Activated T-cell treated with anti-CD3 and anti-CD28 coated beads, Interleukin-2, amount 50 U/mL, for 48 hours (primary cell): ENCODE measurements around the gene RAD51AP2.
"Not testable (repeated sequence)": the region's sequence is repeated elsewhere in the genome, so short reads cannot be mapped to it uniquely, and the experiment has no call there.

Experiments used
- DNase-seq, 2 experiments: peaks; one replicate each; pipeline ENCODE4 v3.0.0-alpha.2; 2020

RAD51AP2 gene

DNA sequence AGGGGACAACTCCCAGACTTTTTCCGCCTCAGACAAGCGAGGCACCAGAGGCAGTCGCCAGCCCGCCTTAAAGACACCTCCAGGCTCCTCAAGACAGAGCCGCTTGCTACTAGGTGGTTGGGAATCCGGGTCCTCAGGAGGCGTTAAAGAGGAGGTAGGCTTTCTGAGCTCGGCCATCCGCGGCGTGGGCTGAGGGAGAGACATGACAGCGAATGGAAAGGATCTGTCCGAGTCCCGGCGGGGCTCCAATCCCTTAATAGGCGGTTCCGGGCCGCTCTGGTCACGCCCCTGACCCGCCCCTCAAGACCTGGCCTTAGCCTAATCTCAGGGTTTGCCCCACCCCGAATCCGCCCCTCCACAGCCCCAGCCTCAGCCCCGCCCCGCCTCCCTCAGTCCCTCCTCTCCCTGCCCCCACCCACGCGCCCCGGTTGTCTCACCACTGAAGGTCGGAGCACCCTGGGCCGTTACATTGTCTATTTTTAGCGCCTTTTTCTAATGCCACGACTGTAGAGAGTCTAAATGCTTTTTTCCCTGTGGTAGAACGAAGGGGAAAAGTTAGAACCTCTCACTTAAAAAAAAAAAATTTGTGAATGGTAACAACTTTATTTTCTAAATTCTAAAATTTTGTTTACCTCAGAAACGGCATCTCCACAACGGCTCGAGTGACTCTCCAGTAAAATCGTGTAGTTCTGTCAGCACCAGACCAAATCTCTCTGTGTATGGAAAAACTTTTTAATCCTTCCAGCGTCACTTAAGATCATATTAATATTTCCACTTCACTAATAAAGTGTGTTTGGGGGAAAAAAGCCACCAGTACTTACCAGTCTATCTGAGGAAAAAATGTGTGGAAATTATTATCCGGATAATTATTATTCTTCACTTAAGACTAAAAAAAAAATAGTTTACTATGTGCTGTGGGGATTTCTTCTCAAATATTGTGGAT is at the start of gene RAD51AP2:
RAD51AP2 (minus strand) TSS at position 229 of the 943 bp plus-strand sequence; CDS start at position 204, 25 bp downstream.
- DNase-seq: peak; percentile 28 to 53

DNA sequence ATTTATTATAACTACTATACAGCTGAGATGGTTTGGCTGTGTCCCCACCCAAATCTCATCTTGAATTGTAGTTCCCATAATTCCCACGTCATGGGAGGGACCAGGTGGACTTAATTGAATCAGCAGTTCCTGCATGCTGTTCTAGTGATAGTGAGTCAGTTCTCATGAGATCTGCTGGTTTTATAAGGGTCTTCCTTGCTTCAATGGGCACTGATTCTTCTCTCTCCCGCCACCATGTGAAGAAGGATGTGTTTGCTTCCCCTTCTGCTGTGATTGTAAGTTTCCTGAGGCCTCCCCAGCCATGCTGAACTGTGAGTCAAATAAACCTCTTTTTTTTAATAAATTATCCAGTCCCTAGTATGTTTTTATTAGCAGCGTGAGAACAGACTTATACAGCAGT is 47.5 kb upstream of the RAD51AP2 start:
- DNase-seq: not testable (repeated sequence)

DNA sequence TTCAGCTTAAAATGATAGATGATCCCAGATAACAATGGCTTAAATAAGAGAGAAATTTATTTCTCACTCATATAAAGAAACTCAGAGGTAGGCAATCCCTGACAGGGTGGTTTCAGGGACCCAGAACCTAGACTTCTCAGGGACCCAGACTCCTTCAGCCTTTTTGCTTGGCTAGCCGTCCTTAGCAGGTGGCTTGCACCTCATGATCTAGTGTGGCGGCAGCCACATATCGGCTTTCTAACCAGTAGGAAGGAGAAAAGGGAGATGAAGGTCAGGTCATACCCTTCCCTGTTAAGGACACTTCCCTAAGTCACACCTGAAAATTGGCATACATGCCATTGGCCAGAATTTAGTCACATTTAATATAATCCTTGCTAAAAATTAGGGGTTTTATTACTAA is 40.6 kb upstream of the RAD51AP2 start:
- no peak for DNase-seq

DNA sequence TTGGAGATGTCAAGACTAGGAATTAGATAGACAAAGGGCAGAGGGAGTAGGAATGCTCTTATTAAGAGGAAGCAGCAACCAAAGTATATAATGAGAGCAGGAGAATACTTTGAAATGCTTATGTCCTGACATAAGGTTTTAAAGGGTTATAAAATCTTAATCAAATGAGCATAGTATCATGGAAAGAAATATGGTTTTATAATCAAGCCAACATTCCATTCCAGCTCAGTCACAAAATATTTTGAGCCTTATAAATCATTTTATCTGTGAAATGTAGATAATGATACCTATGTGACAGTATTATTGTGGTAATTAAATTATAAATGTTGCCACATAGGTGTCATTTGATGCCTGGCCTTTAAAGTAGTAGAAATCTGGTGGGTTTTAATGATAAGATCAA is 39.8 kb upstream of the RAD51AP2 start:
- DNase-seq: no peak

DNA sequence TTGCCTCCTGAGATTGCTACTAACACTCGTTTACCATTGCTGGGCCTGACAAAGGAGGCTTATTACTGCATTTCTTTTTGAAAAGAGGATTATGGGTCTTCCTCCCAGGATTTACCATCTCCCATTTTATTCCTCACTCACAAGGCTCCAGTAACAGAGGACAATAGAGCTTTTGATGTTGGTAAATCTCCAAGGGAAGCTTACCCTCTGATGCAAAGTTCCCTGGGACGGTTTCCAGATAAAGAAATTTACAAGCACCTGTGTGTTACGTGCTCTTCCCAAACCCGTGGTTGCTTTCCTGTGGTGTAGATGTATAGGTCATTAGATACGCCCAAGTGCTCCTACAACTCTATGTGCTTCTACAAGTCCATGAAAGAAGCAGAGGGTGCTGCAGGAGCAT is 39.4 kb upstream of the RAD51AP2 start:
- no peak for DNase-seq

DNA sequence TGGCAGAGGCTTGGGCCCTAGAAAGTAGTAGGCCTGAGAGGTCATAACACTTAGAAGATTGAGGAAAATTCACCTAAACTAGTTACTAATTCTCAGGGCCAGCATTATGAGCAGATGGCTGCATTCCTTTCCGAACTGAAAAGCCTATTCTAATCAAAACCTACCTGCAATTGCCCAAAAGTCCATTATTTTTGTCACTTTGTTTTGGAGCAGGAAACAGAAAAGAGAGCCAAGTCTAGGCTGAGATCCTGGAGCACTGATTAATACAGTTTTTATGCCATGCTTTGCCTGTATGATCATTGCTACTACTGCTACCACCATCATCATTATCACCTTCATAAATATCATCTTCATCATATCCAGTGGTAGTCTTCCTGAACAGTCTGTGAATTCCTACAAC is 36.9 kb upstream of the RAD51AP2 start:
- no peak for DNase-seq

DNA sequence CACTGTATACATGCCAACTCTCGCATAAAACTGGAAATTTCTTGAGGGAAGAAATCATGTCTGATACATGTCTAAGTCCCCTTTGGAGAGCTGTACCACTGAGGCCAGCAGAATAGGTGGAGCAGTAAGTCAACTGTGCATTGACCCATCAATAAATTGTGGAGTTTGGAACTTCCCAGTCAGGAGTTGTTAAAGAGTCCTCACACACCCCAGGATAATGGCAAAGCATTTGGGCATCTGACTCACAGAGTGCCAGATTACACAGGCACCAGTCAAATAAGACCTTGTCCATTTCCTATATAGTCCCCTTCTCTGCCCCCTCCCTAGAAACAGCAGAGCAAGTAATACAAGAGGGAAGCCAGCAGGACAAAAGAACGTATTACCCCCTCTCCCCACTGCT is 32.7 kb upstream of the RAD51AP2 start:
- DNase-seq: no peak

DNA sequence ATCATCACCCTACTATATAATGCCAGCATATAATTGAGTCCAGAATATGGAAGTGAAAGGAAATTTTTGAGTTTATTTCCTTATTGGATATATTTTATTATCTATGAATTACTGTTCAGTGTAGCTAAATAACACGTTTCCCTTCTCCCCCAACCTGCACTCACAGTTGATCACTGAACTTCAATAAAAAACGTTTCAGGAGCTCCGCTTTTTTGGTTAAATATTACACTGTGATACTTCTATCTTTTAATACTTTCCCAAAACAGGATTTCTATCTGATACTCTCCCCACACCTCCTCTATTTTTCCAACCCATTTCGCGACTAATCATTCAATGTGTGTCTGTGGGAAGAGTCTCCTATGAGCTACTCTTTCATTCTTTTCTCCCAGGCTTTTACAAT is 29.5 kb upstream of the RAD51AP2 start:
- no peak for DNase-seq

DNA sequence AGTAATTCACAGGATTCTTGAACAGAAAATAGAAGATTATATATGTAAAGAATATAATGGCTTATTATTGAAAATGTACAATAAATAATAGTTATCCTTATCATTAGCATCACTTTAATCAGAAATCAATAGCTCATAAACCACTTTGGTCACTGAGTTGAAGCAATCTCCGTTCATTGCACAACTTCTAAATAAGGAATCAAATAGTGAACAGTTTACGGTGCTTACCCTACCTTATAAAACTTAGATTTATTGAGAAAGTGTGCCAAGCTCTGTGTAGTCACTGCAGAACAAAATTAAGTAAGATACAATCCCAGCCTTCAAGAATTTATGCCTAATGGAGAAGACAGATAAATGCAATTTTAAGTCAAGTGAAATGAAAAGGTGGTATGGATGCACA is 29.0 kb upstream of the RAD51AP2 start:
- no peak for DNase-seq

DNA sequence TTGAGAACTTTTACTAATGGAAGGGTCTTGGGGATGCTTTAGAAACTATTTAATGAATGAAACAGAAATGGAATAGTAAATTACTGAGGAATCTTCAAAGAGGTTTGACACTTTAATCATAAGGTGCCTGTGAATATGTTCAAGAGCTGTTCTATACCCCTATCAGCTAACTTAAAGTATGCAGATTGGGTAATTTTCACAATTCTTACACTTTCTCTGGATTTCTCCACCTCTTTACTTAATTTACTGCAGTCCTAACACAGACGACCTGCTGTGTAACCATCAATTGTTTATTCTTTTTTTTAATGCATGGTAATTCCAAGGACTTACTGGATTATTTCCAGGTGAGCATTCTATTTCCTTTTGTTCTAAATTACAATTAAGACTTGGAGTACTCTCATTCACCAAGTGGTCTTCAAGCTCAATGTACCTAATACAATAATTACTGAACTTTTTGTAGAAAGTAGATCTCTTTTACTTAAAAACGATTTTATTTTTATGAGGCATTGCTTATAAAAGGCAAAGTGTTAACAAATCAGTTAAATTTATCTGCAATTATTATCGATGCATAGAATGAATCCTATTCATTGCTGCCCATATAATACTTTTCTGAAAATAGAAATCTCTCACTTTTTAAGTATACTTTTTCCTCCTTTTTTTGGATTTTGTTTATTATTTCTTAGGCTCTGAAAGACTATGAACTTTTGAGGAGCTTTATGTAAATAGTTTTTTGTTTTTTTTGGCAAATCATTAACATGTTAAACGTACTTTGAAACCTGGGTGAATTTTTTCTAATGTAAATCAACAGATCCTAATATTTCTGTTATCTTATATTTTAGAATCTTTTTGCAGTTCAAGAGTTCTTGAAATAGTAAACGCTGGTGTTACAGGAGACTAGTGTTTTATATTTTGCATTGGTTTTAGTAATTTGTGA is 27.7 kb upstream of the RAD51AP2 start:
- no peak for DNase-seq

DNA sequence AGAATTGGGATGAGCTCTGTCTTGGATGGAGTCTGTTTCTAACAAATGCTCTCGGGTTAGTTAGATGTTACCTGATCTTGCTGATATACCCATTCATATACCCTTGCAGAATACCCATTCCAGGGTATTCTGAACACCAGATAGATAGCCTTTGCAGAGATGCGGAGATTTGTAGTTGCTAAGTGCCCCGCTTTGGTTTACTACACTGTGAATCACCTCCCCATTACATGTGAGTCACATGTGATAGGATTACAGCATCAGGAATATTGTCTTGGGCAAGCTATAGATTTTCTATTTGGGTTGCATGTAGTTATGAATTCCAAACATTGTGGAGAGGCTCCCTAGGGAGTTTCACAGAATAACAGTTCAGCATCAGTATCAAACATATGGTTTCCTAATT is 26.0 kb upstream of the RAD51AP2 start:
- DNase-seq: no peak

DNA sequence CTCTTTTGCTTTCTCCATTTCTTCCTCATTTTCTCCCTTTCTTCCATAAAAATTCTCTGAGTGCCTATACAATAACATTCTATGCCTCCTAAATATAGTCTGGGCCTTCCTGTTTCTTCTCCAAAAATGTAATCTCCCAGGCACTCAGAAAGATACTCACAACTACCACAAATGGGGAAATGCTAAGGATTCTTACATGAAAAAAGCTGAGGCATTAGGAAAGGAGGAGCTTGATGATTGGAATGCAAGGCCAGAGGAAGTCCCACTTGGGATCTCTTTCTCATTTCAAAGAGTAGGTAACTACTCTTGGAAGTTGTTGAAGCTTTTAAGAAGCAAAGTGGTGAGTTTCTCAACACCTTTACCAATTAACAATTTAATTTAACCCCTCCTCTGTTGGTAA is 25.6 kb upstream of the RAD51AP2 start:
- no peak for DNase-seq

DNA sequence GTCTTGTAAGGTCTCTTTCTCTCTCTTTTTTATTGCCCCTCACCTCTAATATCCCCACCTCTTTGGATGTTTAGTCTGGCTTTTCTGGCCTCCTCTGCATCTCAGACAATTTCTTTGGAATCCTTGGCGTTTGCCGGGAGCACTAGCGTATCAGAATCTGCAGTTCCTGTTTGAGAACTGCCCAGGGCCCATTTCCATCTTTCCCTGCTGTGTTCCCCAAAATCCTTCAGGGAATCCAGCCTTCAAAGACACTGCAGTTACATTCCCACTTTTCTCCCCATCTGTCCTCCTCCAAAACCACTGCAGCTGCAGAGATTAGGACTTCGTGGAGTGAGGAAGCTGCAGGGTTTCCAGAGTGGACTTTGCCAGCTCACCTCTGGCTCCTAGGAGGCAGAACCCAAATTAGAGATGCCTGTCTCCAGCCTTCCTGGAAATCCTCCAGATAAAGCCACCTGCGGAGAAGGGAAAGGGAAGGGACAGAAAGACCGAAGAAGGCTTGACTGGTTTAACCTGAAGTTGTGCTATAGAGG is 25.0 kb upstream of the RAD51AP2 start:
- no peak for DNase-seq

DNA sequence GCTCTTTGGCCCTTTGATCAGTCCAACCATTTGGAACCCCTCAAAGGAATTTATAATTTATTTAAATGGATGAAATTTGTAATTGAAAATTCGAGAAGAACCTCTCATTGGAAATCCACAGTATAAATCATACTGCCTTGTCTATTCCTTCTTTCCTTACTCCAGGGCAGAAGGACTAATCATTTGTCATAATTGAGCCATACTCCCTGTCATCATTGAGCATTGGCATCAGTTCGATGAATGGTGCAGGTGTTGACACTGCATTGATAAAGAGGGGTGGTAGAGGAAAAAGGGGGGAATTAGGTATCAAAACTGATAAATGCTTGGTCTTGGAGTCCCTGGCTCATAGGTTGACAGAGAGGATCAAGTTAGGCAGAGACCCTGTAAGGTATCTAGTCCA is 24.2 kb upstream of the RAD51AP2 start:
- DNase-seq: no peak

DNA sequence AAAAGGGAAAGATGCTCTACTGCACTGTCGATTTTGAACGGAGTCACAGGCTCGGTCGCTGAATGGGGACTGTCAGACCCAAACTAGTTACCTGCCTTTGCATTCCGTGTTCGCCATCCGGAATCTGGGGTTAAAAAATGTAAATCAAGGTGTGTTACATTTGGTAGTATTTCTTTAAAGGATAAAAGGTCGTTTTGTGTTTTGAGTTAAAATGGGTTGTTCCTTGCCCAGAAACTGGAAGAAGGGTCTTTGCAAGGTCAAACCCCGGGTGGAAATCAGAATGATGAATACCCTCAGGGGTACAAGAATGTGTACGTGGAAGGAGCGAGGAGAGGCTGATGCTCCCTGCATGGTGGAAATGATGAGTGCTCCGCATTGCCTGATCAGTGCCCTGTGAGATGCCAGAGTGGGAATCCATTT is 23.3 kb upstream of the RAD51AP2 start:
- DNase-seq: no peak

DNA sequence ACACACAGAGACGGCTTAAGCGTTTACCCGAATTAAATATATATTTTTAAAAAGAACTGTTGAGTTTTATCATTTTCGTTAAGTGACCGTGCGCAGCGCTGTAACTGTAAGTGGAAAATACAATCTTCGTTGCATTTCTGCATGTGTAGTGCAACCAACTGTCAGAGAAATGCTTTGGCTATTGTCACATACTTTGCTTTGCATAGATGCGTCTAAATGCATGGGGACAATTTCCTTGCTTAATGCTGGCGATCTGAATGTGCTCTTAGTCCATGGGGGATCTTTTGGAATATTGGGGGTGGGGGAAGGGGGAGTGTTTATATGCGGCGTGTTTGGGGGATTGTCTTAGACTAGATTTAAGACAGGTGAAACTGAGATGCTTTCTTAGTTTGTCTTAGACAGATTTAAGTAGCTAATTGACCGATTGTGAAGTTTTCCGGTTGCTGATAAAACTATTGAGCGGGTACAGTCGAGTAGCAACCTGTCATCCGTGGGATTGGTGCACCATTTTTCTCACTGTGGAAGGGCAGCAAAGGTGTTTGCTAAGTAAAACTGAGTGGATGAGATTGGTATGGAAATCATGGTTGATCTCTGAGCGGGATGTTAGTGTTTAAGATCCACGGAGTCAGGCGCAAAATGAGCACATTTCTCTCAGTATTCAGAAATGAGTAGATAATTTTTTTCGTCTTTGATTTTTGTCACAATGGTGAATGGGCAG is 22.7 kb upstream of the RAD51AP2 start:
- no peak for DNase-seq

DNA sequence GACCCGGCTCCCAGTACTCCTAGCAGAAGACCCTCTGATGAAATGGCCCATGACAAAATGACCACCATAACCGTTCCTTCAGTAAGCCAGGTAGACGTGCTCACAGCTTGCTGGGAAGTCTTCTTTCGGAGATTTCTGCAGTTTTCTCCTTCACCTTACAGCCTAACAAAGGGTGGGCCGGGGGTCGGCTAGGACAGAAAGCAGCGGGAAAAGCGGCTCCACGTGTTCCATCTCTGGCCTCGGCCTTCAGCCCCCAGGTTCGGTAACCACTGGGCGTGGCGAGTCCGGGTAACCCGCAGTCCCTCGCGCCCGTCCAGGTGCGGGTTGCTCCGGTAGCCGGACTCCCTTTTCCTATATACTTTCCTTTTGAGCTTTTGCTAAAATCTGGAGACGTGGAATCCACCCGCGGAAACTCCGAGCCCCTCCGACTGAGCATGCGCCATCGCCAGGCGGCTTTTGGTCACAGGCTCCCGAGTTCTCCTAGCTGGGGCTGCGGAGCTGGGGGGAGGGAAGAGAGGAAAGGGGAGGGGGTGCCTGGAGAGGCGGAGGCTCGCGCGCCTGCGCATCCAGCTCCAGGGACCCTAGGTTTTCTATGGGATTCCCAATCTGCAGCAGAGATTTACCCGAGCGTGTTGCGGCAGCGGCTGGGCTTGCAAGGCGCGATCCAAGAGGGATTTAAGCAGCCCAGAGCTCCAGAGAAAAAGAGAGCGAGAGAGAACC is 22.0 kb upstream of the RAD51AP2 start, which contains the start of gene VSNL1:
VSNL1 (plus strand) TSS at position 604 of the 720 bp plus-strand sequence. CDS start 51,379 bp downstream, outside the sequence.
- no peak for DNase-seq

DNA sequence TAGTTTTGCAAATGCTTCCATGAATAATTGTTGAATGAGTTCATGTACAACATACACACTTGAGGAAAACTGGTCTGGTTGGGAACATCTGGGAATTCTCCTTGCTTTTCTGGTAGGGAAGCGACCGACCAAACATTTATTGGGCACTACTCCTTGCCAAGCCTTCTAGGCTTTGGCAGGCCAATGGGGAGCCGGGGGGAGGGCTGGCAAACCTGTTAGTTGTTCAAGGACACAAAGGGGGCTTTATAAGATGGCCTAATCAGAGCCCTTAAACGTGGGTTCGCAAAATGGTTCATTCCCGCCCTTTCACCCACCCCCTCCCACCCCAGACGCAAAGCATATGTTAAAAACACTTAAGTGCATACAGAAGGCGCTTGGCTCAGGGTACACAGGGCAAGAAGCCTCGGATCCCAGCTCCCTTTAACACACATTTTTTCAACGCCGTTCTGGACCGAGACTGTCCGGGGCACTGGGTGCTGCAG is 21.4 kb upstream of the RAD51AP2 start:
- no peak for DNase-seq

DNA sequence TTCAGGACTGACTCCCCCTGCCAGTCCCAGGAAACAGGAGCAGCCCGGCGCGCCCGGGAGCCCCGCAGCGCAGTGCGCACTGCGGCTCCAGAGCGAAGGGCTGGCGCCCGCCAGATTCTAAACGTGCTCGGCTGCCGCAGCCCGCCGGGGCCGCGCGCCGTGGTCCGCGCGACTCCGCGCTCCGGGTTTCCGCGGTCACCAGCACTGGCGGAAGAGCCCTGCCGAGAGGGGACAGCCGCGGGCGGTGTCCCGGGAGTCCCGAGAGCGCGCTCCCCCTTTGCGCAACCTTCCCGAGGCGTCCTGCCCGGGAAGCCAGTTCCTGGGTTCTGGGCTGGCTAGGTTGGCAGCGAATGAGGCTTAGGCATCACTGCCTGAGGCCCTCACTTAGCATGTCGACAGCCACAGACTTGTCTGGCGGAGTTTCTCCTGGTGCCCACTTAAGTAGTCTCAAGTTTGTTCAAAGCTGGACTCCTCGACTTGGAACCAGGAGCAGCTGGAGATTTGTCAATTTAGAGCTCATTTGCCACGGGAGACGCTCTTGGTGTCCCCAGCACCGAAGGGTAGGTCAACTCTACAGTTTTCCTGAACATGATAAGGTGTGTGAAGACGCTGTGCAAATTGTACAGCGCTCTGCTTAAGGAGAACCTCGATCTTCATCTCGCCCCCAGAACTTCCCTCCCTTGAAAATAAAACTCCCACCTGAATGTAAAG is 20.8 kb upstream of the RAD51AP2 start:
- peak in 1 of 2 experiments; percentile 17 for DNase-seq

DNA sequence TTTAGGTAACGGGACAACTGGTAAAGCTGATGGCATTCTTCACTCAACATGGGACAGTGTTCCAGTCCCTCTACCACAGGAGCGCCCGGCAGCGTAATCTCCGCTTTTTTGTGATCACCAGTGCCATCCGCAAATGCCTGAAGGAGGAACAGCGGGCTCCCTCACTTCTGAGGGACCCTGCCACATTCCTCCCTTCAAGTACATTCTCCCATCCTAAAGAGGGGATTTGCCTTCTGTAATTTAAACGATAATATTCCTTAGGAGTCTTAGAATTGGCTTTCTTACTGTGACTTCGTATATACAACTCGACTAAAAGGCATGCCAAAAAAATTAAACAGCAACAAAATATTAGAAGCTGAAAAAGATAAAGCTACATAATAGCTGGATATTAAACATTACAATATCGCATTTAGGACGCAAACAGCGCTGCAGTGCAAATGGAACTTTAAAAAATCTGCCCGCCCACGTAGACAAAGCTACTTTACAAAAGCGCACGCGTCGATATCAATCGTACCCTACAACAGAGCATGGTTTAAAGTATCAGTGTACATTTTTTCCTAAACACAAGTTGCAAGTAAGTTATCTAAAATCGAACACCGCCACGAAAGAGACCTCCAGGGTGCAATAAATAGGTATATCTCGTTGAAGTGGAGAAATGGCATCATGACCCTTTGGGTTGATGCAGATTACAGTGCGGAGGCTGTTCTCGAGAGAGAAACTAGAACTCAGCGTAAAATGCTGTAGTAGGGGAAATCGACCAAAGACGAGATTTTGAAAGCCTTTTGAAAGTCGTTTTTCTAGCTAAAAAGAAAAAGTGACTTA is 20.0 kb upstream of the RAD51AP2 start:
- no peak for DNase-seq
